Ovary (tissue), 9 donors: ENCODE results near the gene GAPDHS. TPM values are rescaled to one million over a fixed set of nuclear protein-coding genes. Genes with fewer than 3 reads are reported as not detected.
A peak's percentile ranks its signal among the peaks of the same experiment; 100 is the strongest.

Experiments
- DNase-seq, 5 donors: peaks; one replicate each; pipeline ENCODE4 v3.0.0-alpha.2; 2019 to 2020
- H3K27ac ChIP-seq, 2 donors: fragments of 200-600 bp; one replicate each; pipeline versions ENCODE4 v1.5.1 to v1.8.0; 2019 to 2022
- H3K27me3 ChIP-seq: fragments of 200-600 bp; one replicate; pipeline ENCODE4 v1.8.0; 2022
- H3K36me3 ChIP-seq: fragments of 200-600 bp; sonication (generic); one replicate; pipeline ENCODE4 v1.5.1; 2019
- H3K4me1 ChIP-seq: one replicate; pipeline ENCODE4 v1.8.1; 2013; ENCODE audit warnings: mild to moderate bottlenecking, moderate library complexity; ENCODE audit not compliant: insufficient read depth
- H3K4me3 ChIP-seq: fragments of 200-600 bp; sonication (generic); one replicate; pipeline ENCODE4 v1.5.1; 2017
- H3K9me3 ChIP-seq, 2 donors: fragments of 200-600 bp in 1 of 2; sonication (generic) in 1 of 2; one replicate each; pipeline versions ENCODE4 v1.5.1 to v1.8.1; 2013 to 2019; ENCODE audit warnings: mild to moderate bottlenecking in 1 of 2, moderate library complexity in 1 of 2
- EP300 ChIP-seq: sonication (generic); formaldehyde crosslinking; IDR thresholded peaks from one replicate; pipeline ENCODE4 v1.6.1; 2017; ENCODE audit warnings: antibody characterized with exemption
- POLR2A ChIP-seq: fragments of 450-650 bp; IDR thresholded peaks from one replicate; pipeline ENCODE4 v1.6.1; 2017; ENCODE audit warnings: antibody characterized with exemption, mild to moderate bottlenecking, moderate library complexity
- WGBS, 3 donors: extraction: QIAGEN DNeasy Blood & Tissue Kit in 1 of 3; methylation state at CpG; one replicate each; pipeline versions ENCODE4 v1.1.5 to v1.1.7; 2013 to 2017; 5-methylcytosine and 5-hydroxymethylcytosine counted together
- intact Hi-C, 4 donors: fragments of 100-400 bp; cut with DNase I; formaldehyde crosslinking; loops; one replicate each; pipeline versions ENCODE4 v1.11.0 to v1.15.1; 2022 to 2023
- polyA plus RNA-seq, 2 donors: library from polyadenylated mRNA; stranded (reverse); fragments of 200-250 nt in 1 of 2; fragments of 350-450 nt in 1 of 2; fragmentation: Illumina TruSeq in 1 of 2; extraction: RNeasy Lipid Tissue Mini Kit (QIAGEN cat#74804) in 1 of 2; gene quantifications; one replicate each; pipeline ENCODE4 v1.2.3, GENCODE V29; 2013 to 2014
- total RNA-seq, 7 donors: library from RNA; depleted of rRNA in 2 of 7; stranded (reverse); fragments of >200 nt in 2 of 7; fragmentation: NEBNext Ultra II Directional in 3 of 7; extraction: Animal tissue kit (Norgen Biotek cat#: 25700) in 3 of 7; gene quantifications; one replicate each; pipeline versions ENCODE4 v1.1.0 to v1.2.4, GENCODE V29; 2016 to 2023
- TF ChIP-seq, protein P1 (sequence below), 3 donors: fragments of 450-650 bp in 2 of 3; fragments of 200-600 bp in 1 of 3; IDR thresholded peaks; one replicate each; pipeline versions ENCODE4 v1.5.1 to v1.8.0; 2016 to 2022; ENCODE audit warnings: antibody characterized with exemption in 3 of 3, mild to moderate bottlenecking in 1 of 3
- donor health status: DM: no; HTN: no; CAD: no; lungs with moderate emphysema.
- donor health status: DM: no; HTN: no; CAD: no.
- donor health status: Bipolar disorder and iron deficiency.
- donor health status: DM: yes; HTN: yes; CAD: no.
- donor health status: DM: no; HTN: no; CAD: no.
- donor health status: DM: yes; HTN: yes; CAD: no.

Gene GAPDHS
- total and polyA plus RNA-seq, 9 donors: not detected

DNA sequence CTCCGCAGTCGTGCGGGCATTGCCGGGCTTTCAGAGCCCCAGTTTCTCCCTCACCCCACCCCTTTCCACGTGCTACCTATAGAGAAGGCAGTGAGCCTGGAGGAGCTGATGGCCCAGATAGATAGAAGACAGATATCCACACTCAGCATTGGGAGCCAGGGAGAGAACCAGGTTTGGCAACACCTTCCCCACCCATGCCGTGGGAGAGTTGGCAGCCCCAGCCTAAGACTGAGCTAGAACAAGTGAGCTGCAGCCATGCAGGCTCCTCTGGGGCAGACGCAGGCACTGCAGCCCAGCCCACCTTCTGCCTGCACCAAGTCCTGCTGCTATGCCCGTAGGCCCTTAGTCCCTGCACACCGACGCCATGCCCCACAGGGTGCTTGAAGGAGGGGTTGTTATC lies 32.6 kb upstream of the GAPDHS start:
- Histone ChIP-seq H3K4me3 (no peak overlapping the region), H3K27ac (no peak overlapping the region), H3K27me3 (no peaks in the 10 kb centered on the region), H3K4me1 (no peaks in the 10 kb centered on the region), H3K9me3 (no peaks in the 10 kb centered on the region), H3K36me3 (no peaks in the 10 kb centered on the region)
- intact Hi-C loops: loop anchor here in 1 of 4 donors (10.0 kb wide), 1 partner anchor 236 kb away; the partner anchor contains the start of gene USF2
- no peak for TF ChIP-seq POLR2A
- TF ChIP-seq EP300: no peak
- TF ChIP-seq, protein P1, sequence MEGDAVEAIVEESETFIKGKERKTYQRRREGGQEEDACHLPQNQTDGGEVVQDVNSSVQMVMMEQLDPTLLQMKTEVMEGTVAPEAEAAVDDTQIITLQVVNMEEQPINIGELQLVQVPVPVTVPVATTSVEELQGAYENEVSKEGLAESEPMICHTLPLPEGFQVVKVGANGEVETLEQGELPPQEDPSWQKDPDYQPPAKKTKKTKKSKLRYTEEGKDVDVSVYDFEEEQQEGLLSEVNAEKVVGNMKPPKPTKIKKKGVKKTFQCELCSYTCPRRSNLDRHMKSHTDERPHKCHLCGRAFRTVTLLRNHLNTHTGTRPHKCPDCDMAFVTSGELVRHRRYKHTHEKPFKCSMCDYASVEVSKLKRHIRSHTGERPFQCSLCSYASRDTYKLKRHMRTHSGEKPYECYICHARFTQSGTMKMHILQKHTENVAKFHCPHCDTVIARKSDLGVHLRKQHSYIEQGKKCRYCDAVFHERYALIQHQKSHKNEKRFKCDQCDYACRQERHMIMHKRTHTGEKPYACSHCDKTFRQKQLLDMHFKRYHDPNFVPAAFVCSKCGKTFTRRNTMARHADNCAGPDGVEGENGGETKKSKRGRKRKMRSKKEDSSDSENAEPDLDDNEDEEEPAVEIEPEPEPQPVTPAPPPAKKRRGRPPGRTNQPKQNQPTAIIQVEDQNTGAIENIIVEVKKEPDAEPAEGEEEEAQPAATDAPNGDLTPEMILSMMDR (IDR thresholded peaks at IDR 0.05): no peak
- DNase-seq: no peak
- 91 to 94% (median 91%) methylated on average over 10 of the region's 10 CpGs for WGBS, 3 donors

DNA sequence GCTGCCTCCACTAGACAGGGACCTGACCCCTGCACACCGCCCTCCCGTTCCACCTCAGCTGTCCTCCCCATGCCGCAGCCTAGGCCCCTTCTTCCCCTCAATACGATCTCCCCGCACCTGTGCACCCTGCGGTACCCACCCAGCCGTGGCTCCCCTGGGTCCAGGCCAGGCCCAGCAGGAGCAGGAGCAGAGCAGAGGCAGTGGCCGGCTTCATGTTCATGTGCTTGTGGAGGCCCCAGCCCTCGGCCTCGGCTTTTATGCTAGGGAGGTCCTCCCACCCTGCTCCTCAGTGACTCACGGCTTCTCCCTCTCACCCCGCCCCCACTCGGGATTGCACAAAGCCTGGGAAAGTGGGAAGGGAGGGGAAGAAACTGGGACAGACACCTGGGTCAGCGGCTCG lies 31.6 kb upstream of the GAPDHS start:
- peak in 3 of 5 donors; percentile 35 to 56 (median 54) for DNase-seq
- 63 to 67% (median 67%) methylated on average over 15 of the region's 15 CpGs for WGBS, 3 donors
- intact Hi-C loops: loop anchor here in 1 of 4 donors (10.0 kb wide), 1 partner anchor 237 kb away; the partner anchor contains the start of gene USF2
- Histone ChIP-seq H3K4me1 (no peaks in the 10 kb centered on the region), H3K4me3 (no peak overlapping the region), H3K27me3 (no peaks in the 10 kb centered on the region), H3K27ac (no peak overlapping the region), H3K9me3 (no peaks in the 10 kb centered on the region), H3K36me3 (no peaks in the 10 kb centered on the region)
- TF ChIP-seq POLR2A (no peak), EP300 (no peak)
- TF ChIP-seq, protein P1 (IDR thresholded peaks at IDR 0.05): no peak

DNA sequence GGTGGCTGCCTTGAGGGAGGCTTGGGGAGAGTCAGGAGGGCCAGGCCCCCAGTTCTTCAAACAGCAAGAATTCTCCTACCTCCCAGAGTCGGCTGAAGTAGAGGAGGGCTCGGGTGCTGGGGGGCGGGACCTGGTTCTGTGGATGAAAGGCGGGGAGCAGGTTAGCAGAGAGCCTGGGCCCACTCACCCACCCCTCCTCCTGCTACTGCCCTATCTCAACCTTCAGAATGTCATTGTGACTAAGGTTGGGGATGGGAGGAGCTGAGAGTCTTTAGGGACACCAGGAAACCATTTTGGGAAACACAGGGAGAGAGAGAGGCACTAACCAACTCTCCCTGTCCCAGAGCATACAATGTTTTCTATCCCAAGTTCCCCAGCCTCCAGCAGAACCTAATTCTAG lies 30.5 kb upstream of the GAPDHS start:
- H3K9me3 ChIP-seq: no peaks in the 10 kb centered on the region
- intact Hi-C loops: loop anchor here in 1 of 4 donors (10.0 kb wide), 1 partner anchor 238 kb away; the partner anchor contains the start of gene USF2
- no peak for DNase-seq

DNA sequence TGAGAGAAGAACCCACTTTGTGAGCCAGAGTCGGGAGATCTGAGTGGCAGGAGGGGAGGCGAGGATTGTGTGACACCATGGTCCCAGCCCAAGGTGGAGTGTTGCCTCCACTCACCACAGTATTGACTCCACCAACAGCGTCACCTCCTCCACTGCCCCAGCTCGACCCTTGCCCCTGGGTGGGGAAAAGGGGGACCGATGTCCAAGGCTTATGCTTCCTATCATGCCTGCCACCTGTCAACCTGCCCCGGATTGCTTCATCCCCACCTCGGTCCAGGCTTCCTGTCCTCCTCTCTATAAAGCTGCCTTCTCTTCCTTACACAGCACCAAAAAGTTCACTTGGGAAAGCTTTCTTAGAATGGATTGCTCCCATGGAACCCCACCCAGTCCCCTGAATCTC lies 27.2 kb upstream of the GAPDHS start:
- Histone ChIP-seq H3K9me3 (no peaks in the 10 kb centered on the region), H3K36me3 (no peaks in the 10 kb centered on the region), H3K4me1 (no peaks in the 10 kb centered on the region), H3K27ac (no peak overlapping the region), H3K4me3 (no peak overlapping the region), H3K27me3 (no peaks in the 10 kb centered on the region)
- 84 to 92% (median 87%) methylated on average over 7 of the region's 7 CpGs for WGBS, 3 donors
- TF ChIP-seq POLR2A (no peak), EP300 (no peak)
- TF ChIP-seq, protein P1 (IDR thresholded peaks at IDR 0.05): no peak
- no peak for DNase-seq
- intact Hi-C loops: loop anchor here in 1 of 4 donors (10.0 kb wide), 1 partner anchor 241 kb away; the partner anchor contains the start of gene USF2

More for the DNA sequence above, 30.5 kb upstream of the GAPDHS start:
- Histone ChIP-seq H3K27me3 (no peaks in the 10 kb centered on the region), H3K4me3 (no peak overlapping the region), H3K27ac (no peak overlapping the region), H3K4me1 (no peaks in the 10 kb centered on the region), H3K36me3 (no peaks in the 10 kb centered on the region)
- TF ChIP-seq, protein P1 (IDR thresholded peaks at IDR 0.05): no peak
- TF ChIP-seq EP300 (no peak), POLR2A (no peak)
- 84 to 90% (median 86%) methylated on average over 4 of the region's 4 CpGs for WGBS, 3 donors
